Measurements from ENCODE around the gene EIF4E3.

EIF4E3 gene

DNA sequence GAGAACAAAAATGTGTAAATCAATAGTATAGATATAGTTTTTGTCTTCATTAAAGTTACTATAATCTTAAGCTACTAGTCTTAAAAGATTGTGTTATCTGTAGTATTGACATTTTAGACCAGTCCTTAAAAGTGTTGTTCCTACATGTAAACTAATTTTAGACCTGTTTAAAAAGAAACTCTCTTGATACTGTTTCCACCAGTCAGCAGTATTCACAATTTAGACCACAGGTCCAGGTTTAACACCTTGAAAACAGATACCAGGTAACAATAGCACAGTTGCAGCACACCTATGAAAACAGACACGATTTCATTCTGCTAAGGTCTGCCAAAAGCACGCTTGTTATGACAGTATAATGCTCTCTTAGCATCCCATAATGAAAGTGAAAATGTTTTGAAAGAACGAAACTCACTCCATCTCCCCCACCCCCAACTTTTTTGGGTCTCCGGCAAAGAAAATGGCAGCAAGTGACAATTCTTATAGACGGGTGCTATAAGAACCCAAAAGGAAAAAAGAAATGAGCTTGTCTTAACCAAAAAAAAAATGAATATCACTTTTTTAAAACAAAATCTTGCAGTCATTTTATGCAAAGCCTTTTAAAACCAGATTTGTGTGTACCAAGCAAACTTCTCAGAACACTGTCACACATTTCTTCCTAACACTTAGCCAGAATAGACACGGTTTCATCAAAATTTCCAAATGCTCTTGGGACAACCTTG, 1.6 kb downstream of the EIF4E3 start:
- DNase-seq (ENCODE audit: low read depth): no peak

GRCh38 chr3:71722693-71723092, 2.5 kb downstream of the EIF4E3 start:
- no peak for DNase-seq (ENCODE audit: low read depth)

GRCh38 chr3:71721651-71722157, 3.5 kb downstream of the EIF4E3 start:
- DNase-seq (ENCODE audit: low read depth): no peak

- no peak for DNase-seq (ENCODE audit: low read depth)
Observed at GRCh38 chr3:71721002-71721401, 4.2 kb downstream of the EIF4E3 start.

- DNase-seq (ENCODE audit: low read depth): no peak
Observed at GRCh38 chr3:71718072-71718471, 7.1 kb downstream of the EIF4E3 start.

DNA sequence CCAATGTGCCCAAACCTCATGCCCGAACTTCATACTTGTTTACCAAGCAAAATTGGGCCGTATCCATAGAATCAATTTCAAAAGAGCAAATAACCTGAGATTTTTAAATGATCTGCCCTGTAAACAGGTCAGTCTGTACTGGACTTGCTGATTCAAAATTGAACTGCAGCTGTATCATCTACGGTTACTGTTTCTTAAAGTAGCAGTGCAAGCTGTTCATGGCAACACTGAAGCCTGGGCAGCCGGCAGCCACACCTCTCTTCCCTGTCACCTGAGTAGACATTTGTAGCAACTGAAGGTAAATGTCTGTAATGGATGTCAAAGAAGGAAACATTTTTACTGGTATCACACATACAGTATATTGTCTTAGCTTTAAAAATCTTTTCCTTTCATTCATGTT, 10.6 kb downstream of the EIF4E3 start:
- DNase-seq (ENCODE audit: low read depth): no peak

- no peak for DNase-seq (ENCODE audit: low read depth)
Observed at GRCh38 chr3:71713041-71713440, 12.2 kb downstream of the EIF4E3 start.

- no peak for DNase-seq (ENCODE audit: low read depth)
Observed at GRCh38 chr3:71710906-71711494, 14.2 kb downstream of the EIF4E3 start.

DNA sequence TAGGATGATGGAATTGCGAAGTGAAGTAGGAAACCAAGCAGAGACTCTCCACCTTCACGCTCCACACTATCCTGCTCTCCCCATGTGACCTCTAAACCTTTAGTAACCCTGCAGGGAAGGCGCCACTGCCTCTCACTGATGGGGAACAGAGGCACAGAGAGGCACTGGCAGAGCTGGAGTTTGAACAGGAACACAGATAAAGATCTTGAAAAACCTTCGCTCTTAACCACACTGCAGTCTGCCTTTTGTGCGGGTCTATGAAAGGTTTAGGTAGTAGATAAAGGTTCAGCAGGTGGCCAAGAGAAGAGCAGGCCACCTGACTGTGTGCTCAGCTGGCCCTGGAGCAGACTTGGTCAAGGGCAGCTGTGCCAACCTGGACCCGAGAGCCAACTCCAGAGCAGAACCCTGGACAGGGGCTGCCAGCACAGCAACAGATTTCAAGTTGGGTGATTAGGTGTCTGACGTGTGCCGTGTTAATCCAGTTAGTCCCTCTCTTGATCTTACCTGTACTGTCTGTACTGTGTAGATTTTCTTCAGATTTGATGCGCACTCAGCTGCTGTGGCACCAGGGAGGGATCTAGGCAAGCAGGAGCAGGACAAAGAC, 15.2 kb downstream of the EIF4E3 start:
- DNase-seq (ENCODE audit: low read depth): no peak

- DNase-seq (ENCODE audit: low read depth): no peak
Observed at GRCh38 chr3:71708476-71709105, 16.6 kb downstream of the EIF4E3 start.

DNA sequence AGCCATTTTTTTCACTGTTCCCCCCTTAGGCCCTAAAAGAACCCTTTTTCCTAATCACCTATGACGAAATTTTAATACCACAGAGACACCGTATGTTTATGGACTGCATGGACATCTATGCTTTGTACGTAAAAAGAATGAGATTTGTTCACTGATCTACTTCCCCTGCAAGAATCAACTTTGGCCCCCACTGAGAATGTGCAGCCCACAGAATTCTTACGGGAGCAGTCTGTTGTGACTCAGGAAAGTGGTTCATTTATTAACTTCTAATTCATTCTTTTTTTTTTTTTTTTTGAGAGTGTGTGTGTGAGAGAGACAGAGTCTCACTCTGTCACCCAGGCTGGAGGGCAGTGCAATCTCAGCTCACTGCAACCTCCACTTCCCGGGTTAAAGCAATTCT, 17.6 kb downstream of the EIF4E3 start:
- DNase-seq (ENCODE audit: low read depth): no peak

- no peak for DNase-seq (ENCODE audit: low read depth)
Observed at GRCh38 chr3:71705681-71706080, 19.5 kb downstream of the EIF4E3 start.

GRCh38 chr3:71704915-71705314, 20.3 kb downstream of the EIF4E3 start:
- DNase-seq (ENCODE audit: low read depth): no peak

DNA sequence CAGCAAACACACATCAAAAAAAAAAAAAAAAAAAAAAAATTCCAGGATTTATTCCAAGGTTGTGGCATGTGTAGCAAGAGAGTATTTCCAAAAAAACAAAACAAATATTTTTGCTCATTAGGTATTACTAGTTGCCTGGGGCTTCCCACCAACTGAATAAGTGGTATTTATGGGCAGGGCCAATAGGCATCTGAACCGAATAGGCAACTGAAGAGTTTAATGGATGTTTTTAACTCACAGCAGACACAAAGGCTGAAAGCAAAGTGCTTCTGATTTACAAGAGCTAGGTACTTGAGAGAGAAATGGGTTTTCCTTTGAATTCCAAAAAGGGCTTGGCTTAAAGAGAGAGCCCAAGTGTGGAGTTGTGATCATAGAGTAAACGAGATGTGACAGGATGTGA, 21.4 kb downstream of the EIF4E3 start:
- no peak for DNase-seq (ENCODE audit: low read depth)

DNA sequence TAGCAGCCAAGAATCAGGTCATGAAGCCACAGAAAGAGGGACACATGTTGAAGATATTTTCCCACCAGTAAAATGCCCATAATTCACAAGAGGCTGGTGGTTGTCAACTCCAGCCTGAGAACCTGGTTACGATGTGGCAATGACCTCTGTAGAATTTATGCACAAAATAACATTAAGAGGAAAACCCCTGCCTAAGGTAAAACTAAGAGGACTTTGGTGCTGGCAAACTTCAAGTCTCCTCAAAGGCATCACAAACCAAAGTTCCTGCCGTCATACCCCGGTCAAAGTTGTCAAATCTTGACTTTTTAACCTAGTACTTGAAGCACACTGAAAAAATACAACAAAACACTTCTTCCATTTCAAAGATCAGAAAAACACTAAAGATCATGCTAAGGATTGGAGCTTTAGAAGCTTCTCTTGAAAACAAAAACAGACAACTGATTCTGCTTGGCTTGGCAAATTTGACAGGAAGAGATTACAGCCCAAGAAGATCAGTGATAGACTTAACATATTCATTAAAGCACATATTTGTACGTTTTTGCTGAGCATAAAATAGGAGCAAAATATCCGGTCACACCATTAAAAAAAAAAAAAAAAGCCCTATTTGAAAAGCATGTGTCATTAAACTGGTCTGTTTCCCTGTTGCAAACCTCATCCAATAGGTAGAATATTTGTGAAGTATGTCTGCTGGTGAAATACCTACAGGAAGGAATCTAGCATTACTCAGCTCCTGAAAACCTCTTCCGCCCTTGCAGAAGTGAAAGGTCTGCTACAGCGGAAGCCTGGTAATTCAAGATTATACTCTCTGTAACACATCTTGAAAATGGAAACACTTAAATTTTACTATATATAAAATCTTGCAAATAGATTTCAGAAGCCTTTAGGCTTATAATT, 22.8 kb downstream of the EIF4E3 start:
- no peak for DNase-seq (ENCODE audit: low read depth)

GRCh38 chr3:71701251-71701762, 23.9 kb downstream of the EIF4E3 start:
- no peak for DNase-seq (ENCODE audit: low read depth)

- no peak for DNase-seq (ENCODE audit: low read depth)
Observed at GRCh38 chr3:71695000-71695482, 30.2 kb downstream of the EIF4E3 start.

GRCh38 chr3:71694358-71694999, 30.7 kb downstream of the EIF4E3 start:
- no peak for DNase-seq (ENCODE audit: low read depth)

DNA sequence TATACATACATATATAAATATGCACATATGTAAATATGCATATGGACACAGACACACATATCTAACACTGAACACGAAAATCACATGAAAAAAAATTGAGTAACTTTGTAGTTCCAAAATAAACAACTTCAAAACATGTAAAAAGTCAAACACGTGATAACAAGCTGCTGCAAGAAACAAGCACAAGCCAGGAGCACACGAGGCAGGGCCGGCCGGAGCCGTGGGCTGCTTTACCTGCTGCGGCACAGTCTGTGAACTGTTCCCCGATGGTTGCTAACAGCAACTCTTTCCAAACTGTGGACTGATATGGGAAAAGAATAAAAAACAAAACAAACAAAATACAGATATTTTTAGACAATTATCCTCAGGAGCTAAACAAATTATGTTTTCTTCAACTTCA, 31.6 kb downstream of the EIF4E3 start:
- no peak for DNase-seq (ENCODE audit: low read depth)

DNA sequence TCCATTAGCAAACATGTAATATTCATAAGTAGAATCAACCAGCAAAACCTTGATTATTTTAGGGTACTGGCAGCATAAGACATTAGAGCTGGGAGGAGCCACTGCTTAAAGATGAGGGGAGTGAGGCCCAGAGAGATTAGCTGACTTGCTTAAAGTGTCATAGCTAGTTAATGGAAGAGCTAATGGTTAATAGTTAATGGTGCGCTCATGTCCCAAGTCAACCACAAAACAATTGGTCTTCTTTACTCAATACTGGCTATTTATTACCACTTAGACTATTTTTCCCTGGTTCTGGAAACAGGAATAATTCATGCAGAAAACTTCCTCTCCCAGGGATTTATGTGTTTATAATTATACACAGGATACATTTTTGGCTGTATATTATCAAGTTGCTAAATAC, 33.1 kb downstream of the EIF4E3 start:
- no peak for DNase-seq (ENCODE audit: low read depth)

DNA sequence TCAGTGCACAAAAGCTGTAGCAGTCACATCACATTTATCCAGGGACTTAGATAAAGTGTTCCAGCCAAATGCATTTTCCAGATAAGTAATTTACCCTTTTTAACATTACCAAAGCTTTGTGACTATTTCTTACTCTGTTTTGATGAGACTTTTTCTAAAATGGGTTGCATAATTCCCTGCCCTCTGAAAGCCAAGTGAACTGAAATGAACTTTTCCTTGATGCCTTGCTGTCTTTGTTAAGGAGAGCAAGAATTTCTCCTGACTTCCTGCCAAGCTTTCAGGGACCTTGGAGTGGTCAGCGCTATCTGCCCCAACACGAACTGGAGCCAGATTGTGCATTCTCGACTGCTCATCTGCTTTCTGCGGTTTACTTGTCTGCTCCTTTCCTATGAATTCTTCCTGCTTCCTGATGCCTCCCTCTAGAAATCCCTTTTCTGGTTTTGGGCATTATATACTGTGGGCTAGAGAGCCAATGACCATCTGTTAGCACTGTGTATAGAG, 34.8 kb downstream of the EIF4E3 start:
- DNase-seq (ENCODE audit: low read depth): no peak
